Endothelial cell of hepatic sinusoid (primary cell): ENCODE measurements around the gene ANKH.

Experiments used
- in situ Hi-C: cut with HindIII; loops from 2 replicates; pipeline ENCODE4 v1.10.0; 2017; ENCODE audit warnings: low sequenced_read_pairs

The ANKH gene

GRCh38 chr5:14871214-14872069 is at the start of gene ANKH:
Gene ANKH (minus strand): TSS chr5:14871778. CDS start chr5:14871447, 331 bp downstream.
- in situ Hi-C loops = no loop called here

GRCh38 chr5:14920121-14920520 is 48.5 kb upstream of the ANKH start:
- in situ Hi-C loops = no loop called here

- in situ Hi-C loops = loop anchor here (5.0 kb wide), 1 partner anchor 83 kb away; no protein-coding TSS in a partner anchor
Observed at GRCh38 chr5:14919106-14919505, 47.5 kb upstream of the ANKH start.

- in situ Hi-C loops = loop anchor here (5.0 kb wide), 1 partner anchor 85 kb away; no protein-coding TSS in a partner anchor
Observed at GRCh38 chr5:14917719-14918118, 46.1 kb upstream of the ANKH start.

GRCh38 chr5:14915291-14915952 is 43.8 kb upstream of the ANKH start:
- in situ Hi-C loops = loop anchor here (5.0 kb wide), 1 partner anchor 87 kb away; no protein-coding TSS in a partner anchor

- in situ Hi-C loops = loop anchor here (5.0 kb wide), 1 partner anchor 88 kb away; no protein-coding TSS in a partner anchor
Observed at GRCh38 chr5:14914623-14915260, 43.2 kb upstream of the ANKH start.

- in situ Hi-C loops = no loop called here
Observed at GRCh38 chr5:14914193-14914592, 42.6 kb upstream of the ANKH start.

GRCh38 chr5:14913096-14913495 is 41.5 kb upstream of the ANKH start:
- in situ Hi-C loops = no loop called here

- in situ Hi-C loops = no loop called here
Observed at GRCh38 chr5:14912206-14912605, 40.6 kb upstream of the ANKH start.

- in situ Hi-C loops = no loop called here
Observed at GRCh38 chr5:14909369-14909768, 37.8 kb upstream of the ANKH start.

- in situ Hi-C loops = no loop called here
Observed at GRCh38 chr5:14908172-14908571, 36.6 kb upstream of the ANKH start.

GRCh38 chr5:14906628-14907027 is 35.0 kb upstream of the ANKH start:
- in situ Hi-C loops = no loop called here

- in situ Hi-C loops = no loop called here
Observed at GRCh38 chr5:14902826-14903560, 31.4 kb upstream of the ANKH start.

GRCh38 chr5:14901462-14902051 is 30.0 kb upstream of the ANKH start:
- in situ Hi-C loops = no loop called here

GRCh38 chr5:14900693-14901461 is 29.3 kb upstream of the ANKH start:
- in situ Hi-C loops = no loop called here

GRCh38 chr5:14896131-14896530 is 24.6 kb upstream of the ANKH start:
- in situ Hi-C loops = no loop called here

GRCh38 chr5:14895301-14895700 is 23.7 kb upstream of the ANKH start:
- in situ Hi-C loops = no loop called here

- in situ Hi-C loops = no loop called here
Observed at GRCh38 chr5:14894748-14895147, 23.2 kb upstream of the ANKH start.

- in situ Hi-C loops = no loop called here
Observed at GRCh38 chr5:14893381-14893780, 21.8 kb upstream of the ANKH start.

GRCh38 chr5:14890846-14891245 is 19.3 kb upstream of the ANKH start:
- in situ Hi-C loops = no loop called here
